ENCODE results near the gene S100PBP.
"Not testable (repeated sequence)": the region's sequence is repeated elsewhere in the genome, so short reads cannot be mapped to it uniquely, and the experiment has no call there.

The S100PBP gene

DNA sequence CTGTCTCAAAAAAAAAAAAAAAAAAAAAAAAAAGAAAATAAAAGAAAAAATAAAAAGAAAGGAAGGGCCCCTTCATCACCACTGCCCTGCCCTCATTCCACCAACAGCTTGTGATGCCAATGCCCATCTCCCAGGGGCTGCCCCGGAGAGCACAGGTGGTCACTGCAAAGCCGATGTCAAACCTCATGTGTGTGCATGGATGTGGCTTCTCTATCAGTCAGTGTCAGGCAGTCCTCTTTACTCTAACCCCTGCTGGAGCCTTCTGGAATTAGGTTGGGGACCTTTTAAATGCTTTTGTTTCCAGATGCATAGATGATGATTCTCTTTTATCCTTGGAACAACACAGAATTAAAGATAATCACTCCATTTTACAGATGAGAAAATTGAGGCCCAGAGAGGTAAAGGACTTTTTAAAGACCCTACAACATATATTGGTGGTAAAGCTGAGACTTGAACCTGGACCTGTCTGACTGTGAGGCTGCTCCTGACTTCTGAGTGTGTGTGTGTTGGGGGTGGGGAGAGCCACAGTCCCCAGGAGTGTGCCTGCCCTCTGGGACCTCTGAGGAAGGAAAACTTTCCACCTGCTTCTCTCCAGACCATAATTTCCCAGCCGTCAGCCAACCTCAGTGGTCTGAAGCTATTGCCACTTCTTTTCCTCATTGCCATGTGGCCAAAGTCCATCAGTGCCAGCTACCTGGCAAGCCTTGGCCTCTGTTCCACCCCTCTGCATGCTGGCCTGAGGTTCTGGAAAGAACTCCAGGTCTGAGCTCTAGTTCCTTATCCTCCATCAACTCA, 86.7 kb downstream of the S100PBP start:
- peak in 1 of 42 donors; percentile 1 for DNase-seq
- intact Hi-C loops (cut with DNase I), result no loop called here

DNA sequence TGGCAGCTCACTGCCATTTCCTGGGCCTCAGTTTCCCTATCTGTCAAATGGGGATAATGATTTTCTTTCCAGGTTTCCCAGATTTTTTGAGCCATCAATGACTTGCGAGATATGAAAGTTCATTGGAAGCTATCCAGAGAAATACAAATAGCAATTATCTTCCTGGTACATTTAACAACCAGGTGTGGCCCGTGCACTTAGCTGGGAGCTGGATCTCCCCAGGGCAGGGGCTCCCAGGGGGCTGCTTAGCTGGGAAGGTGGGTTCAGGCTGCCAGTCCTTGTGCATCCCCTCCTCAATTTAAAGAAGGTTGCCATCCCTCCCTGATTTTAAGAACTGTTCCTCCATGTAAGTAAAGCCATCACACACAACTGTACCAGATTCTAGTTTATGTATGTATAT, 87.3 kb downstream of the S100PBP start:
- intact Hi-C loops (cut with DNase I), result no loop called here
- DNase-seq, result no peak

DNA sequence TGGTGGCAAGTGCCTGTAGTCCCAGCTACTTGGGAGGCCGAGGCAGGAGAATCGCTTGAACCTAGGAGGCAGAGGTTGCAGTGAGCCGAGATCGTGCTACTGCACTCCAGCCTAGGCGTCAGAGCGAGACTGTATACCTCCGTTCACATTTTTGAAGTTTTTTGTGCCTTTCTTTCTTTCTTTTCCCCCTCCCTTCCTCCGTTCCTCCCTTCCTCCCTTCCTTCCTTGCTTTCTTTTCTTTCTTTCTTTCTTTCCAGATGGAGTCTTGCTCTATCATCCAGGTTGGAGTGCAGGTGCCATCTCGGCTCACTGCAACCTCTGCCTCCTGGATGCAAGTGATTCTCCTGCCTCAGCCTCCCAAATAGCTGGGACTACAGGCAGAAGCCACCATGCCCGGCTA, 88.1 kb downstream of the S100PBP start:
- intact Hi-C loops (cut with DNase I); DNase-seq: not testable (repeated sequence)

DNA sequence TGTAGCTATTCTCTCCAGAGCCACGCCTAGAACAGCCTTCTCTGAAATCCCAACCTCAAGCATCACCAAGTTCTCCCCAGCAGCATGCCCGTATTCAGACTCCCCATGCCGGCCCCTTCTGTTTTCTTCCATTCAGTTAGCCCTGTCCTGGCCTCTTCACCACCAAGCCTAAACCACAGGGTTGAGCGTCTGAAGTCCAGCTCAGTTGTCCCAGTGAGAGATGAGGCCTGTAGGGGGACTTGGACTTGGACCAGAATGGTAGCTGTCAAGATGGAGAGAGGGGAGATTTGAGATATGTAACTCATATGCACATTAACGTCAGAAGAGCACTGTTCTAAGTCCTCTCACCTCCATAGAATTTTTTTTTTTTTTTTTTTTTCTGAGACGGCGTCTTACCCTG, 89.2 kb downstream of the S100PBP start:
- peak in 1 of 42 donors; percentile 5 for DNase-seq
- intact Hi-C loops (cut with DNase I), result no loop called here

DNA sequence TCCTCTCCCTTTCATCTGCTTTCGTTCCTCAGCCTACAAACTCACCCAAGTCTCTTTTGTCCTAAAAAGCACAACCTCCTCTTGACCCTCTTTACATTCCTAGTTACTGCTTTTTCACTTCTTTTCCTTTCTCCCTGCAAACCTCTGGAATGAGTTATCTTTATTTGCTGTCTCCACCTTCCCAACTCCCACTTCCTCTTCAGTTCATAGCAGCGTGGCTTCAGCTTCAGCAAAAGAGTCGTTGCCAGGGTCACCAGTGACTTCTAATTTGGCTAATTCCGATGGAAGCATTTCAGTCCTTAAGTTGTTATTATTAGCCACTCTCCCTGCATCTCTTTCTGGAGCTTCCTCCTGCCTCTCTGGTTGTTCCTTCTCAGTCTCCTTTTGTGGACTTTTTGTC, 90.0 kb downstream of the S100PBP start:
- intact Hi-C loops (cut with DNase I), result no loop called here
- peak in 2 of 42 donors; percentile 30 to 33 for DNase-seq
